Stomach (tissue), 9 donors: Measurements from ENCODE around the gene NFYA. TPM values are rescaled to one million over a fixed set of nuclear protein-coding genes. Genes with fewer than 3 reads are reported as not detected.

ENCODE experiments used
- DNase-seq, 2 donors: peaks; one replicate each; pipeline versions ENCODE4 v3.0.0 to v3.0.0-alpha.2; 2013 to 2019
- H3K27ac ChIP-seq, 5 donors: fragments of 200-600 bp in 4 of 5; sonication (generic) in 4 of 5; one replicate each; pipeline ENCODE4 v1.5.1; 2013 to 2019; ENCODE audit warnings: mild to moderate bottlenecking in 1 of 5, moderate library complexity in 1 of 5
- H3K27me3 ChIP-seq, 3 donors: fragments of 200-600 bp; sonication (generic); one replicate each; pipeline ENCODE4 v1.5.1; 2017 to 2019; ENCODE audit warnings: mixed run types in 1 of 3
- H3K36me3 ChIP-seq, 4 donors: fragments of 200-600 bp; sonication (generic); 1 replicate in 3 of 4; 2 replicates in 1 of 4; pipeline ENCODE4 v1.5.1; 2016 to 2019
- H3K4me1 ChIP-seq, 4 donors: fragments of 200-600 bp; sonication (generic); one replicate each; pipeline ENCODE4 v1.5.1; 2016 to 2019
- H3K4me3 ChIP-seq, 4 donors: fragments of 200-600 bp; sonication (generic) in 3 of 4; one replicate each; pipeline ENCODE4 v1.5.1; 2016 to 2019; ENCODE audit warnings: mild to moderate bottlenecking in 1 of 4
- H3K9me3 ChIP-seq, 4 donors: fragments of 200-600 bp; sonication (generic); one replicate each; pipeline ENCODE4 v1.5.1; 2016 to 2019
- EP300 ChIP-seq: sonication (generic); formaldehyde crosslinking; IDR thresholded peaks from one replicate; pipeline ENCODE4 v1.6.1; 2017; ENCODE audit warnings: antibody characterized with exemption
- POLR2A ChIP-seq, 4 donors: fragments of 450-650 bp; IDR thresholded peaks; one replicate each; pipeline ENCODE4 v1.6.1; 2016; ENCODE audit warnings: antibody characterized with exemption in 4 of 4, control low read depth in 2 of 4, mild to moderate bottlenecking in 1 of 4, moderate library complexity in 1 of 4
- POLR2AphosphoS5 ChIP-seq, 3 donors: sonication (generic); formaldehyde crosslinking; IDR thresholded peaks; one replicate each; pipeline ENCODE4 v1.6.1; 2016; ENCODE audit warnings: antibody characterized with exemption in 3 of 3
- WGBS, 5 donors: extraction: QIAGEN DNeasy Blood & Tissue Kit in 3 of 5; methylation state at CpG; one replicate each; pipeline versions ENCODE4 v1.1.5 to v1.1.7; 2013 to 2018; 5-methylcytosine and 5-hydroxymethylcytosine counted together
- intact Hi-C: fragments of 100-400 bp; cut with DNase I; formaldehyde crosslinking; loops from one replicate; pipeline ENCODE4 v1.15.1; 2023; ENCODE audit warnings: low total_unique reads
- polyA plus RNA-seq, 3 donors: library from polyadenylated mRNA; stranded (reverse); fragments of 200-250 nt; gene quantifications; one replicate each; pipeline ENCODE4 v1.2.3, GENCODE V29; 2013
- total RNA-seq, 5 donors: library from RNA; depleted of rRNA; stranded (reverse); fragments of >200 nt; gene quantifications; one replicate each; pipeline versions ENCODE4 v1.1.0 to v1.2.3, GENCODE V29; 2014 to 2016
- TF ChIP-seq, protein P1 (sequence below), 7 experiments: fragments of 450-650 bp in 4 of 7; fragments of 200-600 bp in 3 of 7; sonication (generic) in 3 of 7; IDR thresholded peaks; one replicate each; pipeline ENCODE4 v1.5.1; 2016 to 2019; ENCODE audit warnings: antibody characterized with exemption in 7 of 7, control low read depth in 2 of 7, mild to moderate bottlenecking in 1 of 7
- donor health status: healthy with polysubstance abuse.
- donor health status: Bipolar disorder and iron deficiency.
- donor health status: healthy.

Gene NFYA
- total and polyA plus RNA-seq, 8 donors: 5.0 to 35.0 (median 13.4) TPM

DNA sequence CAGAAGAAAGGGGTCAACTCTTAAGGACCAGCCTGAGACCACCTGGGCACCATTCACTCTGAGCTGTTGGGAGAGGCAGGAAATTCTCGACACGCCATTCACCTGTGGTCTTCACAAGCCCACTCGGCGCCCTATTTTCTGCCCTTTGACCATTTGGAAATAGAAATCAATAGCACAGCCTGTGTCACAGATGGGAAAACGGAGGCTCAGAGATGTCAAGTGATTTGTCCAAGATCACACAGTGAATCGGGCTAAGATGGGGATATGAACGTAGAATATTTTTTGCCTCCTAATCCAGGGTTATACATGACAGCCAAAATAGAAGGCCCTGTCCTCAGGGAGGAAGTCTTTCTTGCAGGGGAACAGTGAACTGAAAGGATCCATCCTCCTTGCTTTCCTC is 22.8 kb upstream of the NFYA start:
- H3K36me3 ChIP-seq: no peaks in the 10 kb centered on the region
- 82 to 89% (median 88%) methylated on average over 7 of the region's 7 CpGs for WGBS, 5 donors
- TF ChIP-seq, protein P1, sequence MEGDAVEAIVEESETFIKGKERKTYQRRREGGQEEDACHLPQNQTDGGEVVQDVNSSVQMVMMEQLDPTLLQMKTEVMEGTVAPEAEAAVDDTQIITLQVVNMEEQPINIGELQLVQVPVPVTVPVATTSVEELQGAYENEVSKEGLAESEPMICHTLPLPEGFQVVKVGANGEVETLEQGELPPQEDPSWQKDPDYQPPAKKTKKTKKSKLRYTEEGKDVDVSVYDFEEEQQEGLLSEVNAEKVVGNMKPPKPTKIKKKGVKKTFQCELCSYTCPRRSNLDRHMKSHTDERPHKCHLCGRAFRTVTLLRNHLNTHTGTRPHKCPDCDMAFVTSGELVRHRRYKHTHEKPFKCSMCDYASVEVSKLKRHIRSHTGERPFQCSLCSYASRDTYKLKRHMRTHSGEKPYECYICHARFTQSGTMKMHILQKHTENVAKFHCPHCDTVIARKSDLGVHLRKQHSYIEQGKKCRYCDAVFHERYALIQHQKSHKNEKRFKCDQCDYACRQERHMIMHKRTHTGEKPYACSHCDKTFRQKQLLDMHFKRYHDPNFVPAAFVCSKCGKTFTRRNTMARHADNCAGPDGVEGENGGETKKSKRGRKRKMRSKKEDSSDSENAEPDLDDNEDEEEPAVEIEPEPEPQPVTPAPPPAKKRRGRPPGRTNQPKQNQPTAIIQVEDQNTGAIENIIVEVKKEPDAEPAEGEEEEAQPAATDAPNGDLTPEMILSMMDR (IDR thresholded peaks at IDR 0.05): no peak
- TF ChIP-seq POLR2AphosphoS5 (IDR thresholded peaks at IDR 0.05) (no peak), POLR2A (IDR thresholded peaks at IDR 0.05) (no peak), EP300 (no peak)
- intact Hi-C loops: no loop called here
- peaks cover 18 to 87% (median 46%) of the 10 kb centered on the region in 4 donors for H3K4me1 ChIP-seq
- H3K27me3 ChIP-seq: no peaks in the 10 kb centered on the region
- DNase-seq: no peak
- H3K27ac ChIP-seq: peak overlapping the region in 1 of 5 donors; percentile 10
- H3K9me3 ChIP-seq: no peaks in the 10 kb centered on the region
- no peak overlapping the region for H3K4me3 ChIP-seq

GRCh38 chr6:41050536-41050935 is 22.2 kb upstream of the NFYA start:
- Histone ChIP-seq H3K27me3 (no peaks in the 10 kb centered on the region), H3K4me1 (peaks cover 18 to 93% (median 49%) of the 10 kb centered on the region in 4 donors), H3K9me3 (no peaks in the 10 kb centered on the region), H3K4me3 (no peak overlapping the region), H3K36me3 (no peaks in the 10 kb centered on the region), H3K27ac (peak overlapping the region in 1 of 5 donors; percentile 10)
- DNase-seq: no peak
- intact Hi-C loops: no loop called here
- 27 to 57% (median 49%) methylated on average over 3 of the region's 3 CpGs for WGBS, 5 donors
- TF ChIP-seq POLR2A (IDR thresholded peaks at IDR 0.05): no peak
- TF ChIP-seq, protein P1 (IDR thresholded peaks at IDR 0.05): no peak
- no peak for TF ChIP-seq POLR2AphosphoS5 (IDR thresholded peaks at IDR 0.05)
- no peak for TF ChIP-seq EP300

DNA sequence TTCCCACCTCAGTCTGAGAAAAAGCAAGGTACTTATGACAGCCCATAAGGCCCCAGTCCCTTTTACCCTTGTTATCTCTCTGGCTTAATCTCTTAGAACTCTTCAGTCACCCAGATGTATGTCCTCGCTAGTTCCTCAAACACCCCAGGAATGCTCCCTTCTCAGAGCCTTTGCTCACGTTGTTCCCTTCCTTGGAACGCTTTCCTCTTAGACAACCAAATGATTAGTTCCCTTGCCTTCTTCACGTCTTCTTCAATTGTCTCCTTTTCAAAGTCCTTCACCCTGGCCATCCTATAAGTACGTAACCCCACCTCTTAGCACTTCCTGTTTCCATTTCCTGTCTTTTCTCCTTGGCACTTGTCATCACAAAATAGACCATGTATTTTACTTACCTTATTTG is 20.9 kb upstream of the NFYA start:
- no peaks in the 10 kb centered on the region for H3K27me3 ChIP-seq
- intact Hi-C loops: no loop called here
- no peak for DNase-seq
- H3K4me3 ChIP-seq: no peak overlapping the region
- WGBS, 5 donors: 76 to 82% (median 77%) methylated on average over 5 of the region's 5 CpGs
- peaks cover 16 to 91% (median 48%) of the 10 kb centered on the region in 4 donors for H3K4me1 ChIP-seq
- no peak overlapping the region for H3K27ac ChIP-seq
- H3K9me3 ChIP-seq: no peaks in the 10 kb centered on the region
- H3K36me3 ChIP-seq: no peaks in the 10 kb centered on the region
- TF ChIP-seq POLR2A (IDR thresholded peaks at IDR 0.05): no peak
- TF ChIP-seq EP300: no peak
- TF ChIP-seq POLR2AphosphoS5 (IDR thresholded peaks at IDR 0.05): no peak
- TF ChIP-seq, protein P1 (IDR thresholded peaks at IDR 0.05): no peak

DNA sequence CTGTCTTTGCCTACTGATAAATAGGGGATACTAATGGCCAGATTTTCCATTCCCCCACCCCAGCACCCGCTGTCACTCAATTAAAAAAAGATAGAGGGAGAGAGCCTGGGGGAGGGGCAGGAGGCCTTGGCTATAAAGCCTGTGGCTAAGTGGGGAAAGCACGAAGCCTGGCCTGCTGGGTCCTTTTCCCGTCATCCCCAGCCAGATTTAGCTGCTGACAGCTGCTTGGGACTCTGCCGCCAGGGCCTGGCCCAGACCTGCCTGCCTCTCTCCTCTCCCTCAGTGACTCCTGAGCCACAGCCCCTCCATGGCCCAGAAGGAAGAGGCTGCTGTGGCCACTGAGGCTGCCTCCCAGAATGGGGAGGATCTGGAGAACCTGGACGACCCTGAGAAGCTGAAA is 19.7 kb upstream of the NFYA start, which contains the start of gene APOBEC2:
Gene APOBEC2, plus strand, starts transcription at position 162 of the 400 bp plus-strand sequence. Its CDS starts 146 bp downstream, at position 308.
- 55 to 66% (median 58%) methylated on average over 5 of the region's 5 CpGs for WGBS, 5 donors
- TF ChIP-seq POLR2A (IDR thresholded peaks at IDR 0.05) (no peak), POLR2AphosphoS5 (IDR thresholded peaks at IDR 0.05) (no peak)
- peak within 1 kb of the TSS in 2 of 5 donors; percentile 19 to 84 for H3K27ac ChIP-seq
- H3K9me3 ChIP-seq: no peaks in the 10 kb centered on the region
- peaks cover 8 to 91% (median 49%) of the 10 kb centered on the region in 4 donors for H3K4me1 ChIP-seq
- H3K36me3 ChIP-seq: no peaks in the 10 kb centered on the region
- no peaks in the 10 kb centered on the region for H3K27me3 ChIP-seq
- no peak within 1 kb of the TSS for H3K4me3 ChIP-seq
- DNase-seq: peak in 1 of 2 donors; percentile 54
- intact Hi-C loops: no loop called here

DNA sequence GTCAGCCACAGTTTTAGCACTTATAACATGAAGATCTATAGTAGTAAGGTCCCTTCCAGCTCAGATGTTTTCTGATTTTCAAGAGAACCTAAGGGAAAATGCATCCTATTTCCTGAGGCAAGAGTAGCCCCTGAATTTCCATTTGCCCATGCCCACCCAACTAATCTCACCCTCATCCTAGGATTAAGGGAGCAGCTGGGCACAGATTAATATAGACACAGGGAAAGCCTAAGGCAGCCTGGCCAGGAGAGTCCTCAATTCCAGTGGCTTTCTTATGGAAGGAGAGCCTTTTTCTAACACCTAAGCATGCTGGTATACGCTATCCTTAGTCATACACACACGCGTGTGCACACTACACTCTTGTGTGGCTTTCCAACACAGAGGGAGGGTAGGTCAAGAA is 18.3 kb upstream of the NFYA start:
- Histone ChIP-seq H3K4me3 (no peak overlapping the region), H3K36me3 (no peaks in the 10 kb centered on the region), H3K27me3 (no peaks in the 10 kb centered on the region), H3K4me1 (peaks cover 18 to 94% (median 54%) of the 10 kb centered on the region in 4 donors), H3K27ac (peak overlapping the region in 1 of 5 donors; percentile 84), H3K9me3 (no peaks in the 10 kb centered on the region)
- no peak for DNase-seq
- WGBS, 5 donors: 97 to 100% (median 98%) methylated on average over 3 of the region's 3 CpGs
- no peak for TF ChIP-seq POLR2AphosphoS5 (IDR thresholded peaks at IDR 0.05)
- no peak for TF ChIP-seq EP300
- TF ChIP-seq POLR2A (IDR thresholded peaks at IDR 0.05): no peak
- TF ChIP-seq, protein P1 (IDR thresholded peaks at IDR 0.05): no peak
- intact Hi-C loops: no loop called here
